Gastrocnemius medialis (tissue), 4 donors: ENCODE measurements around the gene RADX.

ENCODE experiments used
- CTCF ChIP-seq, 5 experiments: fragments of 450-650 bp in 3 of 5; fragments of 200-600 bp in 2 of 5; sonication (generic) in 2 of 5; IDR thresholded peaks in 4 of 5; conservative IDR thresholded peaks in 1 of 5; 1 replicate in 4 of 5; 2 replicates in 1 of 5; pipeline ENCODE4 v1.5.1; 2016 to 2019; ENCODE audit warnings: antibody characterized with exemption in 5 of 5, mild to moderate bottlenecking in 3 of 5, moderate library complexity in 3 of 5
- POLR2A ChIP-seq, 2 donors: fragments of 450-650 bp; IDR thresholded peaks; one replicate each; pipeline ENCODE4 v1.6.1; 2017; ENCODE audit warnings: antibody characterized with exemption in 2 of 2, mild to moderate bottlenecking in 2 of 2, moderate library complexity in 2 of 2

- TF ChIP-seq CTCF (IDR thresholded peaks at IDR 0.05 in 4 of 5, conservative IDR thresholded peaks at IDR 0.05 in 1 of 5) (no peak), POLR2A (IDR thresholded peaks at IDR 0.05) (no peak)
These were observed 15.0 kb downstream of the RADX start for GRCh38 chrX:106626789-106627188.
